HG03558 (cell line): ENCODE results near the gene QPRT.
"Not testable (repeated sequence)": the region's sequence is repeated elsewhere in the genome, so short reads cannot be mapped to it uniquely, and the experiment has no call there.

ENCODE experiments used
- ATAC-seq: cut with Tn5 transposase; IDR thresholded peaks from one replicate; pipeline ENCODE4 v1.9.1; 2021; ENCODE audit warnings: moderate number of reproducible peaks; ENCODE audit not compliant: unreplicated experiment; ENCODE audit errors: extremely low read depth

QPRT gene

GRCh38 chr16:29710227-29711219 is 31.5 kb downstream of the QPRT start:
- no peak for ATAC-seq

GRCh38 chr16:29712809-29713208 is 33.8 kb downstream of the QPRT start:
- no peak for ATAC-seq

GRCh38 chr16:29714396-29714795 is 35.4 kb downstream of the QPRT start:
- ATAC-seq = no peak

DNA sequence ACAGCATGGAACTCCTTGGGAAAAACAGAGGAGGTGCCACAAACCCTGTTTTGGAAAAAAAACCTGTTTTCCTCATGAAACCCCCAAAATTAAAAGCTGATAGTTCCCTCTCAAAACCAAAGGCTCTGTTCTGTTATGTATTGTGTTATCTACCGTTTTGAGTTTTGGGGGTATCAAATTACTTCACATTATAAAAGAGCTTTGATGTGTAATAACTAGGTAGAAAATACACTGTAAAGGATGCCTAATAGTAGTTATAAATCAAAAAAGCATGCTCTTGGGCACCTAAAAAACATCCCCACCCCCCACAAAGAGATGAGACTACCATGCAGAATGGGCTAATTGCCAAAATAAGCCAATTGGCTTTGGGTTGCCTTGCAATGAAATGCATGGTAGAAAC is 36.0 kb downstream of the QPRT start:
- no peak for ATAC-seq

DNA sequence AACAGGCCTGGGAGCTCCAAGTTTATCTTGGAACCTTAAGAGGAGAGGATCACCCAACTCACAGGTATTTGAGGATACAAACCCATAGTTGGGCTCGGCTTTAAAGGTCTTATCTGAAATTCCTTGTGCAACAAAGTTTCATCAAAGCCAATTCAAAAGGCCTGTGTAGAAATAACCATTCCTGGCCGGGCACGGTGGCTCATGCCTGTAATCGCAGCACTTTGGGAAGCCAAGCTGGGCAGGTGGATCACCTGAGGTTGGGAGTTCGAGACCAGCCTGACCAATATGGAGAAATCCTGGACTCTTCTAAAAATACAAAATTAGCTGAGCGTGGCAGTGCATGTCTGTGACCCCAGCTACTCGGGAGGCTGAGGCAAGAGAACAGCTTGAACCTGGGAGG is 38.1 kb downstream of the QPRT start:
- ATAC-seq = no peak

DNA sequence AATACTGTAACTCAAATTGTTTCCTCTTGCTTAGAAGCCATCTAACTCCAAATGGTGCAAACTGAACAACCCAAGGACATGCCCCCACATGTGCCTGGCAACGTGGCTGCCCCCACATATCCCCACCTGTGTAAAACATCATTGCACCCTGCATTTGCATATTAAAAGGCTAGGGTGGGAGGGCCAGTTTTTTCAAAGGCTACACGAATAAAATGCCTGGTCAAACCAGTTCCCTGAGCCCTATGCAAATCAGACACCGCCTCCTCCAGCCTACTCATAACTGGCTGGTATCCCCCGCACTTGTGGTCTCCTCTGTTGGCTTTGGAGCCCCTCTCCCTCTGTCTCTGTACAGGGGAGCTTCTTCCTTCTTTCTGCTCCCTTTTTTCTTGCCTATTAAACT is 40.1 kb downstream of the QPRT start:
- ATAC-seq = no peak

DNA sequence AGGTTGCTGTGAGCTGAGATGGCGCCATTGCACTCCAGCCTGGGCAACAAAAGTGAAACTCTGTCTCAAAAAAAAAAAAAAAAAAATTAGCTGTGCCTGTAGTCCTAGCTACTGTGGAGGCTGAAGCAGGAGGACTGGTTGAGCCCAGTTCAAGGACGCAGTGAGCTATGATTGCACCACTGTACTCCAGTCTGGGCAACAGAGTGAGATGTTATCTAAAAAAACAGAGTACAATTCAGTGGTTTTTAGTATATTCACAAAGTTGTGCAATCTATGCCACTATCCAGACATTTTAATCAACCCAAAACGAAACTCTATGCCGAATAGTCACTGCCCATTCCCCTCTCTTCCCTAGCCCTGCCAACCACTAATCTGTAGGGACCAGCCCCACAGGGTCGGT is 41.7 kb downstream of the QPRT start:
- ATAC-seq = no peak

GRCh38 chr16:29721167-29721879 is 42.3 kb downstream of the QPRT start:
- ATAC-seq = not testable (repeated sequence)

- ATAC-seq = no peak
These were observed 47.9 kb downstream of the QPRT start for GRCh38 chr16:29726845-29727377.

- ATAC-seq = no peak
These were observed 48.5 kb downstream of the QPRT start for GRCh38 chr16:29727452-29727851.

DNA sequence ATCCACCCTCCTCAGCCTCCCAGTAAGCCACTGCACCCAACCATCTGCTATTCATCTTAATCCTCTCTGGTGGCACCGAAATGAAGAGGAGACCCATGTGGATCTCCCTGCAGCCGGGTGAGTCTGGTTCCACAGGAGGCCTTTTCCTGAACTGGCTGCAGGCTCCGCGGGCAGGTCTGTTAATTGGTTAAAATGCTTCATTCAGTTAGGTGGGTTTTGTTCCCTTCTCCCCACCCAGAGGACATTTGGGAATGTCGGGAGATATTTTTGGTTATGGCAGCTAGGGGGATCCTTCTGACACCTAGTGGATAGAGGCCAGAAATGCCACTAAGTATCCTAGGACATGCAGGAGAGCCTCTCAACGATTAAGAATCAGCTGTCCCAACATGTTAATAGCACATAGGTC is 50.1 kb downstream of the QPRT start:
- no peak for ATAC-seq

DNA sequence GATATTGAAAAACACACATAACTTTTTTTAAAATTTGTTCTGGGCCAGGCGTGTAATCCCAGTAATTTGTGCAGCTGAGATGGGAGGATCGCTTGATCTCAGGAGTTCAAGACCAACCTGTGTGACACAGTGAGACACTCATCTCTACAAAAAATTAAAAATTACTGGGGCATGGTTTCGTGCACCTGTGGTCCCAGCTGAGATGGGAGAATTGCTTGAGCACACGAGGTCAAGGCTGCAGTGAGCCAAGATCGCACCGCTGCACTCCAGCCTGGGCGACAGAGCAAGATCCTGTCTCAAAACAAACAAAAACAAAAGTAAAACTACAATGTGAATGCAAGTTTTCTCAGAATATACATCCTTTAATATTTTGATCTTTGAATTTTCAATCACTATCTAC is 51.7 kb downstream of the QPRT start:
- no peak for ATAC-seq

GRCh38 chr16:29731768-29732601 is 53.0 kb downstream of the QPRT start:
- not testable (repeated sequence) for ATAC-seq

DNA sequence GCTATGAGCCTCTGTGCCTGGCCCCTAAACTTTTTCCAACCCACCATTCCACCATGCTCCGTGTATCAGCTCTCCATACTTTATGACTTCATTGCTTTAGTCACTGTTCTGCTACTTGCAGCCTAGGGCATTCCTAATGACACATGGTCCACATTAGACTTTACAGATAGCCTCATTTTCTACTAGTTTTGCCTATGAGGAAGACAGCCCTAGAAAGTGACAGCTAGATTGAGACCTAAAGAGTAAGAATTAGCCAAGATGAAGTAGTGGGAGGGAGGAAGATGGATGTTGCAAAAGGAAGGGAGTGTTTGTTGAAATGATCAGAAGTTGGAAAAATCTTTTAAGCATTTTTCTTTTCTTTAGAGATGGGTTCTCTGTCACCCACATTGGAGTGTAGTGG is 55.8 kb downstream of the QPRT start:
- ATAC-seq = no peak

DNA sequence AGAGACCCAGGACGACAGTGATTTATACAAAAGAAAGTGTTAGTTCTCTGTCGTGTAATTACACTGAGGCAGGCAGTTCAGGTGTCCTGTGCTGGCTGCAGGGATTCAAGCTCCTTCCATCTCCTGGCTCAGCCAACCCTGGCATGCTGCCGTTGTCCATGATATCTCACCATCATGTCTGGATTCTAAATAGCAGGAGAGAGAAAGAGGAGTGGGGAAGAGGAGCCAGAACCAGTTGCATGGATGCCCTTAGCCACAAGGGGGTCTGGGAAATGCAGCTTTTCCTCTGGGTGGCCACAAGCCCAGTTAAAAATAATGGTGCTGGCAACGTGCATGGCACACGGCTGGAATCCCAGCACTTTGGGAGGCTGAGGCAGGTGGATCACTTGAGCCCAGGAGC is 57.1 kb downstream of the QPRT start:
- no peak for ATAC-seq

- ATAC-seq = no peak
These were observed 57.8 kb downstream of the QPRT start for GRCh38 chr16:29736764-29737163.

DNA sequence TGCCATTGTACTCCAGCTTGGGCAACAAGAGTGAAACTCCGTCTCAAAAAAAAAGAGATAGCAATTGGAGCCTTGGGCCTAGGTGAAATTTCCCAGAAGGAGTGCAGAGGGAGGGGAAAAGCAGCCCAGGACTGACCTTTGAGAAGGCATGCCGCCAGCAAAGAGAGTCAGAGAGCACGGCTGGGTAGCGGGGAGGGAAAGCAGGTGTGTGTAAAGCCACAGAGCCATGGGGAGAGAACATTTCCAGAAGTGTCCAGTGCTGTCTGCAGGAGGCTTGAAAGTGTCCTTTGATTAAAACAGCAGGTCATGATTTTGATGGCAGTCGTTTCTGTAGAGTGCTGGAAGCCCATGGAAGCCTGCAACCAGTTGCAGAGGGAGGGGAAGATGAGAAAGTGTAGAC is 58.7 kb downstream of the QPRT start:
- ATAC-seq = no peak

DNA sequence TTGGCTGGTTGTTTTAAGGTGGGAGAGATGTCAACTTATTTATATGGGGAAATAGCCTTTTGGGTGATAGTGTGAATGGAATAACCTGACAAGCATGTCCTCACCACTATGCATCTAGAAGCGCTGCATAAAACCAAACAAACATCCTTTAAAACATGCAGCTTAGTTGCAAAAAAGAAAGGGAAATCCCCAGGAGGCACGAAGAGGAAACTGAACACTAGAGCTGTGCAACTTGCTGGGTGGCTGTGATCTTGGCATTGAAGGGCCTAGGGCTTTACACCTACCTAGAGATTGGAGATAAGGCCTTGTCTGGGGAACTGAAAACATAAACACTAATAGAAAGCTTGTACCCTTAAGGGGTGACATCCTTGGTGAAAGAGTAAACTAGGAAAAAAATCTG is 59.5 kb downstream of the QPRT start:
- ATAC-seq = no peak

DNA sequence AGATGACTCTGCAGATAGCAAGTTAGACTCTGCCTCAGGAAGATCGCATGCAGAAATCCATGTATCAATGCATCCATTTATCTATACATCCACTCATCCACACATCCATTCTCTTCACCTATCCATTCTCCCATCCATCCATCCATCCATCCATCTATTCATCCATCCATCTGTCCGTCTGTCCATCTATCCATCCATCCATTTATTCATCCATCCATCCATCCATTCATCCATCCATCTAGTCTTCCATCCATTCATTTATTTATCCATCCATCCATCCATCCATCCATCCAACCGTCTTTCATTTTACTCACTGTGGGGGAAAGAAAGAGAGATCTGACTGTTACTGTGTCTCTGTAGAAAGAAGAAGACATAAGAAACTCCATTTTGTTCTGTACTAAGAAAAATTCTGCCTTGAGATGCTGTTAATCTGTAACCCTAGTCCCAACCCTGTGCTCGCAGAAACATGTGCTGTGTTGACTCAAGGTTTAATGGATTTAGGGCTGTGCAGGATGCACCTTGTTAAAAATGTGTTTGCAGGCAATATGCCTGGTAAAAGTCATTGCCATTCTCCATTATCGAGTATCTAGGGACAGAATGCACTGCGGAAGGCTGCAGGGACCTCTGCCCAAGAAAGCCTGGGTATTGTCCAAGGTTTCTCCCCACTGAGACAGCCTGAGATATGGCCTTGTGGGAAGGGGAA is 61.1 kb downstream of the QPRT start:
- ATAC-seq = not testable (repeated sequence)

- ATAC-seq = not testable (repeated sequence)
These were observed 61.6 kb downstream of the QPRT start for GRCh38 chr16:29740630-29741015.
